Stimulated activated CD8-positive, alpha-beta memory T cell treated with anti-CD3 and anti-CD28 coated beads, Interleukin-12 subunit alpha, Interleukin-12 subunit beta, amount 100 ng/mL, for 4 hours (primary cell): ENCODE measurements around the gene PXDN.

Experiments
- DNase-seq: peaks from one replicate; pipeline ENCODE4 v3.0.0-alpha.2; 2020; ENCODE audit warnings: low read depth

PXDN gene

GRCh38 chr2:1649103-1650084 is 94.9 kb downstream of the PXDN start:
- DNase-seq = no peak

- no peak for DNase-seq
Measured at GRCh38 chr2:1648241-1649102, 95.8 kb downstream of the PXDN start.

- DNase-seq = no peak
Measured at GRCh38 chr2:1647417-1648240, 96.7 kb downstream of the PXDN start.

GRCh38 chr2:1645761-1646476 is 98.4 kb downstream of the PXDN start:
- no peak for DNase-seq

- DNase-seq = no peak
Measured at GRCh38 chr2:1644427-1644826, 99.9 kb downstream of the PXDN start.

GRCh38 chr2:1642993-1643619 is 101.2 kb downstream of the PXDN start:
- DNase-seq = no peak

- DNase-seq = no peak
Measured at GRCh38 chr2:1642066-1642861, 102.1 kb downstream of the PXDN start.

GRCh38 chr2:1641523-1641922 is 102.8 kb downstream of the PXDN start:
- DNase-seq = no peak

GRCh38 chr2:1640301-1641135 is 103.8 kb downstream of the PXDN start:
- no peak for DNase-seq

GRCh38 chr2:1639086-1639858 is 105.0 kb downstream of the PXDN start:
- DNase-seq = no peak

GRCh38 chr2:1638281-1638860 is 105.9 kb downstream of the PXDN start:
- no peak for DNase-seq

GRCh38 chr2:1636791-1637415 is 107.4 kb downstream of the PXDN start:
- DNase-seq = no peak

GRCh38 chr2:1635823-1636222 is 108.5 kb downstream of the PXDN start:
- no peak for DNase-seq

GRCh38 chr2:1634681-1635341 is 109.5 kb downstream of the PXDN start:
- DNase-seq = no peak

- no peak for DNase-seq
Measured at GRCh38 chr2:1633936-1634587, 110.3 kb downstream of the PXDN start.

GRCh38 chr2:1633092-1633671 is 111.1 kb downstream of the PXDN start:
- DNase-seq = no peak
